CD4-positive, alpha-beta memory T cell (primary cell): Measurements from ENCODE around the gene SHB. TPM values are rescaled to one million over a fixed set of nuclear protein-coding genes. Genes with fewer than 3 reads are reported as not detected.
"Not testable (repeated sequence)": the region's sequence is repeated elsewhere in the genome, so short reads cannot be mapped to it uniquely, and the experiment has no call there.

ENCODE experiments used
- CTCF ChIA-PET: fragments of 350-600 bp; sonication (Branson Sonifier 250); formaldehyde crosslinking; loops from one replicate; lab custom pipeline; 2021; ENCODE audit warnings: inconsistent platforms; ENCODE audit not compliant: partially characterized antibody; lab: Charles Lee
- POLR2A ChIA-PET: fragments of 350-600 bp; sonication (Branson Sonifier 250); formaldehyde crosslinking; loops from one replicate; lab custom pipeline; 2021; ENCODE audit not compliant: partially characterized antibody; lab: Charles Lee
- DNase-seq, 5 donors: peaks; one replicate each; pipeline versions ENCODE4 v3.0.0 to v3.0.0-alpha.2; 2020 to 2022; ENCODE audit warnings: mixed read lengths in 1 of 5
- H3K27ac ChIP-seq: one replicate; pipeline ENCODE4 v1.7.0; 2013; ENCODE audit warnings: low read depth, low read length
- H3K27me3 ChIP-seq: 2 replicates; pipeline ENCODE4 v1.7.0; 2013; ENCODE audit warnings: mild to moderate bottlenecking, low read length, moderate library complexity; ENCODE audit not compliant: insufficient read depth
- H3K36me3 ChIP-seq: 2 replicates; pipeline ENCODE4 v1.7.0; 2013; ENCODE audit warnings: mild to moderate bottlenecking, low read length, moderate library complexity; ENCODE audit not compliant: insufficient read depth
- H3K4me1 ChIP-seq: 2 replicates; pipeline ENCODE4 v1.7.0; 2013; ENCODE audit warnings: mild to moderate bottlenecking, low read length, moderate library complexity; ENCODE audit not compliant: insufficient read depth
- H3K4me3 ChIP-seq, 2 donors: one replicate each; pipeline ENCODE4 v1.7.0; 2013; ENCODE audit warnings: low read length in 2 of 2, mild to moderate bottlenecking in 1 of 2
- H3K9me3 ChIP-seq, 2 donors: one replicate each; pipeline ENCODE4 v1.7.0; 2013; ENCODE audit warnings: low read length in 2 of 2, control low read depth in 1 of 2; ENCODE audit not compliant: control insufficient read depth in 1 of 2
- H3K27ac Mint-ChIP-seq, 7 donors: one replicate each; pipeline ENCODE4 v1.8.0; 2020 to 2021; ENCODE audit warnings: mixed read lengths in 7 of 7, mild to moderate bottlenecking in 6 of 7, inconsistent platforms in 3 of 7, moderate library complexity in 3 of 7
- H3K27me3 Mint-ChIP-seq, 2 donors: one replicate each; pipeline ENCODE4 v1.8.0; 2020 to 2021; ENCODE audit warnings: mixed read lengths in 2 of 2
- H3K36me3 Mint-ChIP-seq, 2 donors: one replicate each; pipeline ENCODE4 v1.8.0; 2020 to 2021; ENCODE audit warnings: mixed read lengths in 2 of 2, inconsistent platforms in 1 of 2, mild to moderate bottlenecking in 1 of 2
- H3K4me1 Mint-ChIP-seq, 4 donors: one replicate each; pipeline ENCODE4 v1.8.0; 2020 to 2021; ENCODE audit warnings: mixed read lengths in 4 of 4, mild to moderate bottlenecking in 1 of 4
- H3K4me3 Mint-ChIP-seq, 8 donors: one replicate each; pipeline ENCODE4 v1.8.0; 2020 to 2021; ENCODE audit warnings: mixed read lengths in 8 of 8, mild to moderate bottlenecking in 7 of 8, moderate library complexity in 6 of 8, inconsistent platforms in 3 of 8
- H3K9me3 Mint-ChIP-seq, 8 donors: one replicate each; pipeline ENCODE4 v1.8.0; 2020 to 2021; ENCODE audit warnings: mixed read lengths in 8 of 8, mild to moderate bottlenecking in 5 of 8, inconsistent platforms in 3 of 8, moderate library complexity in 1 of 8
- intact Hi-C: fragments of 100-400 bp; cut with micrococcal nuclease; formaldehyde crosslinking; loops from one replicate; pipeline ENCODE4 v1.15.1; 2023
- polyA plus RNA-seq, 2 donors: library from polyadenylated mRNA; unstranded; fragments of 300-500 nt; fragmentation: Illumina TruSeq; gene quantifications; one replicate each; pipeline ENCODE4 v1.2.3, GENCODE V29; 2021
- total RNA-seq, 2 experiments: library from RNA; stranded (reverse); gene quantifications; one replicate each; pipeline ENCODE4 v1.2.3, GENCODE V29; 2021

Gene SHB
- total and polyA plus RNA-seq, 4 experiments from 2014 or later: 0.10 to 1.3 (median 0.49) TPM

- Histone ChIP-seq H3K36me3 (peaks cover 36% of the 10 kb centered on the region), H3K27ac (no peak overlapping the region), H3K4me1 (peaks cover 12% of the 10 kb centered on the region), H3K9me3 (no peaks in the 10 kb centered on the region), H3K27me3 (no peaks in the 10 kb centered on the region), H3K4me3 (no peak overlapping the region)
- Mint-ChIP-seq H3K9me3 (no peaks in the 10 kb centered on the region), H3K27ac (no peak overlapping the region), H3K4me1 (peaks cover 6 to 17% (median 12%) of the 10 kb centered on the region in 4 donors), H3K4me3 (no peak overlapping the region), H3K27me3 (no peaks in the 10 kb centered on the region), H3K36me3 (peaks cover 17 to 51% of the 10 kb centered on the region in 2 donors)
- no peak for DNase-seq
- intact Hi-C loops: no loop called here
- ChIA-PET CTCF (no interaction called here), POLR2A (no interaction called here)
These were observed 171.4 kb downstream of the SHB start for GRCh38 chr9:37897665-37898064.

- intact Hi-C loops: no loop called here
- no peaks in the 10 kb centered on the region for H3K27me3 ChIP-seq
- H3K36me3 ChIP-seq: peaks cover 28% of the 10 kb centered on the region
- DNase-seq: no peak
- Mint-ChIP-seq H3K4me1 (peaks cover 0 to 5% (median 1%) of the 10 kb centered on the region in 4 donors), H3K4me3 (no peak overlapping the region), H3K36me3 (peaks cover 40 to 70% of the 10 kb centered on the region in 2 donors), H3K9me3 (no peaks in the 10 kb centered on the region), H3K27ac (peak overlapping the region in 1 of 7 donors; percentile 43), H3K27me3 (no peaks in the 10 kb centered on the region)
- H3K27ac ChIP-seq: no peak overlapping the region
- POLR2A ChIA-PET: no interaction called here
- no peaks in the 10 kb centered on the region for H3K9me3 ChIP-seq
- no peaks in the 10 kb centered on the region for H3K4me1 ChIP-seq
- CTCF ChIA-PET: no interaction called here
- no peak overlapping the region for H3K4me3 ChIP-seq
These were observed 177.0 kb downstream of the SHB start for GRCh38 chr9:37892063-37892462.

GRCh38 chr9:37891042-37891441 is 178.0 kb downstream of the SHB start:
- H3K36me3 ChIP-seq: peaks cover 20% of the 10 kb centered on the region
- H3K4me1 ChIP-seq, DNase-seq, H3K27ac Mint-ChIP-seq, POLR2A ChIA-PET, H3K4me3 Mint-ChIP-seq, H3K27me3 Mint-ChIP-seq, H3K27me3 ChIP-seq, H3K9me3 ChIP-seq, H3K4me3 ChIP-seq, H3K9me3 Mint-ChIP-seq, CTCF ChIA-PET, H3K27ac ChIP-seq, H3K4me1 Mint-ChIP-seq, intact Hi-C loops: not testable (repeated sequence)
- peaks cover 42 to 66% of the 10 kb centered on the region in 2 donors for H3K36me3 Mint-ChIP-seq

- CTCF ChIA-PET: no interaction called here
- POLR2A ChIA-PET: no interaction called here
- intact Hi-C loops: no loop called here
- H3K4me3 Mint-ChIP-seq: no peak overlapping the region
- Histone ChIP-seq H3K4me3 (no peak overlapping the region), H3K4me1 (no peaks in the 10 kb centered on the region), H3K9me3 (no peaks in the 10 kb centered on the region), H3K36me3 (peaks cover 11% of the 10 kb centered on the region), H3K27ac (no peak overlapping the region), H3K27me3 (no peaks in the 10 kb centered on the region)
- DNase-seq: no peak
- no peaks in the 10 kb centered on the region for H3K27me3 Mint-ChIP-seq
- peaks cover 0 to 5% (median 1%) of the 10 kb centered on the region in 4 donors for H3K4me1 Mint-ChIP-seq
- H3K27ac Mint-ChIP-seq: peak overlapping the region in 2 of 7 donors; percentile 4 to 48
- H3K36me3 Mint-ChIP-seq: peaks cover 42 to 62% of the 10 kb centered on the region in 2 donors
- H3K9me3 Mint-ChIP-seq: no peaks in the 10 kb centered on the region
These were observed 179.5 kb downstream of the SHB start for GRCh38 chr9:37889536-37889935.

GRCh38 chr9:37887977-37888583 is 180.9 kb downstream of the SHB start:
- H3K27me3 Mint-ChIP-seq, H3K4me1 Mint-ChIP-seq, H3K9me3 Mint-ChIP-seq, H3K27ac Mint-ChIP-seq, H3K4me3 ChIP-seq, H3K36me3 ChIP-seq, POLR2A ChIA-PET, intact Hi-C loops, CTCF ChIA-PET, H3K27me3 ChIP-seq, DNase-seq, H3K4me1 ChIP-seq, H3K9me3 ChIP-seq, H3K27ac ChIP-seq, H3K4me3 Mint-ChIP-seq: not testable (repeated sequence)
- H3K36me3 Mint-ChIP-seq: peaks cover 33 to 52% of the 10 kb centered on the region in 2 donors

GRCh38 chr9:37880916-37881479 is 188.0 kb downstream of the SHB start:
- no peaks in the 10 kb centered on the region for H3K9me3 ChIP-seq
- no peak overlapping the region for H3K4me3 ChIP-seq
- peaks cover 31 to 33% of the 10 kb centered on the region in 2 donors for H3K36me3 Mint-ChIP-seq
- H3K4me3 Mint-ChIP-seq: no peak overlapping the region
- H3K27me3 Mint-ChIP-seq: no peaks in the 10 kb centered on the region
- no peak for DNase-seq
- ChIA-PET CTCF (no interaction called here), POLR2A (no interaction called here)
- H3K27ac Mint-ChIP-seq: peak overlapping the region in 1 of 7 donors; percentile 59
- H3K27ac ChIP-seq: no peak overlapping the region
- H3K4me1 ChIP-seq: no peaks in the 10 kb centered on the region
- no peaks in the 10 kb centered on the region for H3K36me3 ChIP-seq
- intact Hi-C loops: no loop called here
- no peaks in the 10 kb centered on the region for H3K9me3 Mint-ChIP-seq
- H3K4me1 Mint-ChIP-seq: peaks cover 0 to 6% (median under 1%) of the 10 kb centered on the region in 4 donors
- H3K27me3 ChIP-seq: no peaks in the 10 kb centered on the region

- no peaks in the 10 kb centered on the region for H3K9me3 ChIP-seq
- ChIA-PET POLR2A (no interaction called here), CTCF (no interaction called here)
- intact Hi-C loops: no loop called here
- Mint-ChIP-seq H3K4me1 (peaks cover 0 to 1% (median 0%) of the 10 kb centered on the region in 4 donors), H3K27ac (no peak overlapping the region), H3K9me3 (no peaks in the 10 kb centered on the region), H3K27me3 (no peaks in the 10 kb centered on the region), H3K36me3 (peaks cover 21 to 28% of the 10 kb centered on the region in 2 donors), H3K4me3 (no peak overlapping the region)
- DNase-seq: no peak
- no peak overlapping the region for H3K4me3 ChIP-seq
- H3K4me1 ChIP-seq: no peaks in the 10 kb centered on the region
- no peak overlapping the region for H3K27ac ChIP-seq
- H3K27me3 ChIP-seq: no peaks in the 10 kb centered on the region
- H3K36me3 ChIP-seq: no peaks in the 10 kb centered on the region
These were observed 192.7 kb downstream of the SHB start for GRCh38 chr9:37876376-37876775.
